Measurements from ENCODE around the gene TTR.

The TTR gene

DNA sequence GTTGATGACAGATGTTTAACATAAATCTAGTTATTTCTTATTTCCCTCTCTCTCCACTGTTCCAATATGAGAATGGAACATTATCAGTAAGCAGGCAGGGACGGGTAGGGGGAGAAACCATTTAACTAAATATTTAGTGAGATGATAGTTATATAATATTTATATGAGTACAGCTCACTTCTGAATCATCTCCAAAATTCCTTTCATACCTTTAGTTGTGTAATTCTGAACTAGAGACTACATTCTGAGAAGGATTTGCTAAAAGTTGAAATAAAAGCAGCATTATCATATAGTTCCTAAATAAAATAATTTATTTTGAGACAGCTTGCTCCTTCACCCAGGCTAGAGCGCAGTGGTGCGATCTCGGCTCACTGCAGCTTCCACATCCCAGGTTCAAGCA, 51.3 kb downstream of the TTR start:
- DNase-seq (ENCODE audit: insufficient read length, low spot score) (no peak), FAIRE-seq (no peak)
- TF ChIP-seq POLR2A (IDR thresholded peaks at IDR 0.05; ENCODE audit: low read depth, low read length): no peak

DNA sequence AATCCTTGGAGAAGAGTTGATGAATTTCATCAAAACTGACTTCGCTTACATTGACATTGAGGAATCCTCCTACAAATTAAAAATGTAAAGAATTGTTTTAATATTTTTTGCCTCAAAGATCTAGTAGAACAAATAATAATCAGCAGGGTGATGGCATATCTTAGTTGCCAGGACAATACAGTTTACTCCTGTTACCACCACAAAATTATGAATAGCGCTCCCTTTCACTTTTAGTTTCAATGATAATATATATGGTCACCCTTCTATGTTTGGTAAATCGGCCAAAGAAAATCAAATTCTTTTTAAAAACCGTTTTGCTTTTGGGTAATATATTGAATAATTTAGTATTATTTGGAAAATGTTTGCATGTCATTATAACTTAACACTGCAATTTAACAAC, 53.7 kb downstream of the TTR start:
- no peak for FAIRE-seq
- TF ChIP-seq POLR2A (IDR thresholded peaks at IDR 0.05; ENCODE audit: low read depth, low read length): no peak
- DNase-seq (ENCODE audit: insufficient read length, low spot score): no peak

DNA sequence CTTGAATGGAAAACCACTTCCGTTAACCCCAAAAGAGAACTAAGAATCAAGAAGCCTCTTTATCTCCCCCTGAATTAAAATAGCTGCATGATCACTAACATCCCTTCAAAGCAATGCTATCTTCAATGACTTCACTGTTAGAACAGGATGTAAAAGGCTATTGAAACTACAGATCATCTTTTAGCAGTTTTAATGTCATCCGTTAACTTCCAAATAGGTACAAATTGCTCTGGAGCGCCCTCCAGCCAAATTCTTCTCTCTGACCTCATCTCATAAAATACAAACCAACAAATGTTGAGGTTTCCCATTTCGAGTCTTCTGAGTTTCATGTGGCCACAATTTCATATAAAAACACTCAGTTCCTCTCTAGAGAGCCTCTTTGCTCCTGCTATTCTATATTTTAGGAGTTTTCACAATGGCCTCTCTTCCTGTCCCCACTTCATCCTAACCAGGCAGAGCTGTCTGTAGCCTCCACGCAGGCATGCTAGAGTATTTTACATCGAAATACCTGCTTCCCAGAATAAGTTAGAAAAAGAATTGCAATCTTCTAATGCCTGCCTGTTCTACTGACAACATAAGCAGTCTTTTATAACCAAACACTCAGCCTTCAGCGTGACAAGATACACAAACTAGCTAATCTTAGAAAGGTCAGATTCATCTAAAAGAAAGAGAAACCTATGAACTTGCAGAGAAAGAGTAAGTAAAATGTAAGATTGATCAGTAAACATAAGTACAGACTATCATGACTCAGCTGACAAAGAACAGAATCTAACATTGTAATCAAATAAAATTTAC, 54.9 kb downstream of the TTR start:
- DNase-seq (ENCODE audit: insufficient read length, low spot score): no peak
- TF ChIP-seq POLR2A (IDR thresholded peaks at IDR 0.05; ENCODE audit: low read depth, low read length): no peak
- no peak for FAIRE-seq

DNA sequence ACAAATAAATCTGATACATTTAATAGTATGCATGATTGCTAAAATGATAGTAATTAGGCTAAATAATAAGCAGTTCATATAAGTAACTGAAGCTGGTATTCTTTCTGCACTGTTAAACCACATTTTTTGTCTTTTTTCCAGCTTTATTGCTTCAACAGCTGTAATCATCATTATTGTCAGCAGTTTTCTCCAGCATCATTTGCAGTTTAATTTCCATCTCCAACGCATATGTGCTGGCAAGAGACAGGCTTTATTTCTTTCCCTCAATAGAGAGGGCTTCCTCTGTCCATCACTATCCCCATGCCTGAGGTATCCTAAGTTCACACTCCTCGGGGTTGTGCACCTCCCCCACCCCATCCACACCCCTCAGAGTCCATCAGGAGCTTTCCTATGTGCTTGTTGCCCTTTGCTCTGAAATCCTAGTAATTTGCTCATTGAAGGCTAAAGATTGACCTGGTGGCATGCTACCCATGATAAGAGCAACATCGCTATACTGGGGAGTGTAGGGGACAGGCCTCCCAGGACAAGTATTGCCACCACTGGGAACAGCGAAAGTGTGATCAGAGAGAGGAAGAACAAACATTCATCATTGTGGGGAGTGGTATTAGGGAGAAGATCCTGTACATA, 55.6 kb downstream of the TTR start:
- DNase-seq (ENCODE audit: insufficient read length, low spot score) (no peak), FAIRE-seq (no peak)
- TF ChIP-seq POLR2A (IDR thresholded peaks at IDR 0.05; ENCODE audit: low read depth, low read length): no peak
